HCT116 (cell line): ENCODE measurements around the gene TMEM60. TPM values are rescaled to one million over a fixed set of nuclear protein-coding genes. Genes with fewer than 3 reads are reported as not detected.

Experiments used
- ATAC-seq: fragments of 200-7000 bp; cut with Tn5 transposase; 2 replicates; pipeline ENCODE4 v1.9.1; 2020; ENCODE audit warnings: mild to moderate bottlenecking, moderate library complexity
- BruUV-seq: library from RNA; stranded (reverse); fragments of 400-500 nt; replicated peaks from 2 replicates; lab custom pipeline; 2021; lab: Mats Ljungman, UMichigan
- CTCF ChIA-PET: fragments of 300-600 bp; sonication (Branson Sonifier 250); formaldehyde crosslinking; loops from one replicate; lab custom pipeline; 2021; ENCODE audit warnings: antibody characterized with exemption; lab: Charles Lee
- POLR2A ChIA-PET: fragments of 300-600, 350-600 bp; sonication (Branson Sonifier 250); formaldehyde crosslinking; loops from one replicate; lab custom pipeline; 2021; ENCODE audit warnings: antibody characterized with exemption; lab: Charles Lee
- RAD21 ChIA-PET, 2 experiments: fragments of 300-600 bp; sonication (Branson Sonifier 250); formaldehyde crosslinking; loops; one replicate each; lab custom pipeline; 2023; ENCODE audit warnings: low total read pairs in 2 of 2; ENCODE audit not compliant: uncharacterized antibody in 2 of 2, unreplicated experiment in 2 of 2, low non-redundant PET in 1 of 2; lab: Charles Lee
- DNase-seq: peaks from one replicate; pipeline ENCODE4 v3.0.0-alpha.2; 2010; ENCODE audit warnings: low read depth, low spot score
- H2AFZ ChIP-seq: fragments of 200-600 bp; shearing (Covaris generic), sonication (generic); 2 replicates; pipeline ENCODE4 v1.6.1; 2017; ENCODE audit warnings: low read depth, mixed run types, mixed read lengths, antibody characterized with exemption, low read length; ENCODE audit not compliant: poor library complexity, severe bottlenecking
- H3K27ac ChIP-seq: 2 replicates; pipeline ENCODE4 v1.5.1; 2012; ENCODE audit warnings: low read depth, low read length
- H3K27me3 ChIP-seq: fragments of 200-600 bp; sonication (generic); 2 replicates; pipeline ENCODE4 v1.6.1; 2016; ENCODE audit warnings: mixed run types, low read length, mixed read lengths; ENCODE audit not compliant: insufficient read depth
- H3K36me3 ChIP-seq, 2 experiments: fragments of 200-500 bp in 1 of 2; fragments of 200-600 bp in 1 of 2; sonication (Bioruptor generic) in 1 of 2; sonication (generic) in 1 of 2; 2 replicates each; pipeline versions ENCODE4 v1.5.1 to v1.6.1; 2014 to 2016; ENCODE audit warnings: low read length in 2 of 2, inconsistent platforms in 1 of 2, mixed read lengths in 1 of 2, mixed run types in 1 of 2; ENCODE audit not compliant: insufficient read depth in 2 of 2, control insufficient read depth in 1 of 2
- H3K4me1 ChIP-seq, 2 experiments: fragments of 200-600 bp in 1 of 2; sonication (generic) in 1 of 2; 2 replicates each; pipeline versions ENCODE4 v1.5.1 to v1.6.1; 2012 to 2017; ENCODE audit warnings: low read length in 2 of 2, inconsistent platforms in 1 of 2, mild to moderate bottlenecking in 1 of 2, mixed read lengths in 1 of 2, mixed run types in 1 of 2, moderate library complexity in 1 of 2; ENCODE audit not compliant: insufficient read depth in 2 of 2, control insufficient read depth in 1 of 2
- H3K4me2 ChIP-seq: fragments of 200-600 bp; sonication (generic); 2 replicates; pipeline ENCODE4 v1.6.1; 2017; ENCODE audit warnings: mixed run types, low read length, mixed read lengths
- H3K4me3 ChIP-seq, 2 experiments: fragments of 200-600 bp in 1 of 2; sonication (generic) in 1 of 2; replicated peaks in 1 of 2; 2 replicates each; pipeline ENCODE4 v1.5.1; 2011 to 2016; ENCODE audit warnings: low read length in 2 of 2, control low read depth in 1 of 2, low read depth in 1 of 2, mild to moderate bottlenecking in 1 of 2, mixed read lengths in 1 of 2, mixed run types in 1 of 2
- H3K79me2 ChIP-seq: fragments of 200-600 bp; sonication (generic); 2 replicates; pipeline ENCODE4 v1.6.1; 2017; ENCODE audit warnings: mild to moderate bottlenecking, mixed run types, low read length, moderate library complexity, mixed read lengths; ENCODE audit not compliant: insufficient read depth
- H3K9ac ChIP-seq: fragments of 200-600 bp; sonication (generic); 2 replicates; pipeline ENCODE4 v1.6.1; 2016; ENCODE audit warnings: low read length, mixed read lengths
- H3K9me2 ChIP-seq: fragments of 200-600 bp; sonication (generic), shearing (Covaris generic); 2 replicates; pipeline ENCODE4 v1.6.1; 2017; ENCODE audit warnings: mixed run types, mild to moderate bottlenecking, moderate library complexity; ENCODE audit not compliant: insufficient read depth
- H3K9me3 ChIP-seq, 2 experiments: fragments of 200-500 bp in 1 of 2; fragments of 200-600 bp in 1 of 2; sonication (Bioruptor generic) in 1 of 2; sonication (generic) in 1 of 2; 2 replicates each; pipeline ENCODE4 v1.6.1; 2014 to 2017; ENCODE audit warnings: low read length in 2 of 2, mixed read lengths in 2 of 2, inconsistent platforms in 1 of 2, low read depth in 1 of 2, mild to moderate bottlenecking in 1 of 2, mixed run types in 1 of 2, moderate library complexity in 1 of 2; ENCODE audit not compliant: control insufficient read depth in 1 of 2, insufficient read depth in 1 of 2
- H4K20me1 ChIP-seq: fragments of 200-600 bp; sonication (generic), shearing (Covaris generic); 2 replicates; pipeline ENCODE4 v1.6.1; 2017; ENCODE audit warnings: mixed run types, mild to moderate bottlenecking, moderate library complexity; ENCODE audit not compliant: insufficient read depth
- CEBPB ChIP-seq: IDR thresholded peaks from 2 replicates; pipeline ENCODE4 v1.6.1; 2012; ENCODE audit warnings: low read depth
- EGR1 ChIP-seq: IDR thresholded peaks from 2 replicates; pipeline ENCODE4 v1.6.1; 2012; ENCODE audit warnings: low read depth
- ELF1 ChIP-seq: IDR thresholded peaks from 2 replicates; pipeline ENCODE4 v1.6.1; 2012; ENCODE audit warnings: low read depth, borderline replicate concordance
- EZH2 ChIP-seq: fragments of 200-600 bp; sonication (generic); IDR thresholded peaks from 2 replicates; pipeline ENCODE4 v1.6.1; 2017; ENCODE audit warnings: antibody characterized with exemption, mixed run types
- EZH2phosphoT487 ChIP-seq: fragments of 200-600 bp; IDR thresholded peaks from 2 replicates; pipeline ENCODE4 v1.6.1; 2018; ENCODE audit warnings: antibody characterized with exemption, borderline replicate concordance
- FOSL1 ChIP-seq: IDR thresholded peaks from 2 replicates; pipeline ENCODE4 v1.6.1; 2012; ENCODE audit warnings: low read depth
- JUND ChIP-seq: IDR thresholded peaks from 2 replicates; pipeline ENCODE4 v1.6.1; 2012
- RAD21 ChIP-seq: IDR thresholded peaks from 2 replicates; pipeline ENCODE4 v1.6.1; 2012; ENCODE audit warnings: low read depth, mild to moderate bottlenecking
- SIN3A ChIP-seq: IDR thresholded peaks from 2 replicates; pipeline ENCODE4 v1.6.1; 2012; ENCODE audit warnings: low read depth
- YY1 ChIP-seq: IDR thresholded peaks from 2 replicates; pipeline ENCODE4 v1.6.1; 2011; ENCODE audit warnings: low read length, low read depth, moderate library complexity, mild to moderate bottlenecking; ENCODE audit not compliant: insufficient replicate concordance; ENCODE audit errors: extremely low read depth
- ZFX ChIP-seq: fragments of 450-650 bp; IDR thresholded peaks from 2 replicates; pipeline ENCODE4 v1.6.1; 2017
- intact Hi-C: fragments of 100-400 bp; cut with micrococcal nuclease; formaldehyde crosslinking; loops from 2 replicates; pipeline ENCODE4 v1.10.0; 2022
- total RNA-seq: library from RNA; stranded (reverse); gene quantifications from one replicate; pipeline ENCODE4 v1.2.1, GENCODE V29; 2021; ENCODE audit not compliant: unreplicated experiment
- TF ChIP-seq, protein P1 (sequence below): IDR thresholded peaks from 2 replicates; pipeline ENCODE4 v1.6.1; 2012

The TMEM60 gene
- total RNA-seq, 1 experiment from 2014 or later = 10.3 TPM

DNA sequence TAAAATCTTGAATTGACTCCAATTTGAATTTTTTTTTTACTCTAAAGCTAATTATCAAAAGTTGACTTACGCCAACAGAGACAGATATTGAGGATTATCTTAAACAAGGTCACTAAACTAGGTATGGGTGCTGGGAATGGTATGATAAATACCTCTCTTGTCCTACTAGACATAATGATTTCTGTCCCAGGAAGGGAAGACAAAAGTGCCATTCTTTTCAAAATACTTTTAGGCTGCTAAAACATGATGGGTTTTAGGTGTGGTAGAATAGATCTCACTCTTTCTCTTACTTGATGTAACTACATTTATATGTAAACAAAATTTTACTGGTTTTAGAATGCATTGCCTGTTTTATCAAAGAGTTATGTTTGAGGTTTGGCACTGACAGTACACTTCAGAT lies 15.1 kb downstream of the TMEM60 start:
- Histone ChIP-seq H3K27ac (no peak overlapping the region), H3K9ac (no peak overlapping the region), H3K4me3 (no peak overlapping the region), H3K4me1 (no peaks in the 10 kb centered on the region), H4K20me1 (no peaks in the 10 kb centered on the region), H3K79me2 (no peaks in the 10 kb centered on the region), H2AFZ (no peak overlapping the region), H3K36me3 (peaks cover 5 to 6% of the 10 kb centered on the region in 2 experiments; a peak in 1 of 4 replicates), H3K27me3 (no peaks in the 10 kb centered on the region), H3K4me2 (no peak overlapping the region), H3K9me3 (no peaks in the 10 kb centered on the region), H3K9me2 (no peaks in the 10 kb centered on the region)
- RAD21 ChIA-PET = no interaction called here
- DNase-seq (no peak), ATAC-seq (no peak)
- intact Hi-C loops = no loop called here
- POLR2A ChIA-PET = no interaction called here
- CTCF ChIA-PET = interaction anchor here (1.0 kb wide), 1 partner anchor 257 kb away, joined by 3 read pairs; no protein-coding TSS in a partner anchor
- no peak for TF ChIP-seq RAD21
- TF ChIP-seq, protein P1, sequence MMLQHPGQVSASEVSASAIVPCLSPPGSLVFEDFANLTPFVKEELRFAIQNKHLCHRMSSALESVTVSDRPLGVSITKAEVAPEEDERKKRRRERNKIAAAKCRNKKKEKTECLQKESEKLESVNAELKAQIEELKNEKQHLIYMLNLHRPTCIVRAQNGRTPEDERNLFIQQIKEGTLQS = no peak
- no TSS peak for BruUV-seq

DNA sequence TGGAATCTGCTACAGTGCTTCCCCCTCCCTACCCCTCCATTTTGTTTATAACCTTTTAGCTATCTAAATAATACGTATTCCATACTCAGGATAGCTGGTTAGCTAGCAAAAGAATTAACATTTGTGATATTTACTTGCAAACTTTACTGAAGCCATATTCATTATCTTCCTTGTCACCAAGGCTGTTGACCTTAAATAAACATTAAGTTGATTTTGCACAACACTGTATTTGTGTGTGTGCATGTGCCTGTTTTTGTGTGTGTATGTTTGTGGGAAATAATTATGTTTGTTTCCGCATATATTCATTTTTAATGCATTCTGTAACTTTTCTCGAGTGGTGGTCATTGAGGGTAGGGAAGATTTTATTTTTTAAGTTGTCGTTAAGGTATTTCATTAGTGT lies 15.9 kb downstream of the TMEM60 start:
- TF ChIP-seq YY1 (no peak), CEBPB (no peak), EZH2 (no peak), ELF1 (no peak), FOSL1 (no peak), EZH2phosphoT487 (no peak), EGR1 (no peak), ZFX (no peak), SIN3A (no peak), JUND (no peak)
- TF ChIP-seq, protein P1 = no peak
- Histone ChIP-seq H3K27me3 (no peaks in the 10 kb centered on the region), H3K4me2 (no peak overlapping the region), H3K9me2 (no peaks in the 10 kb centered on the region), H3K27ac (no peak overlapping the region), H3K9ac (no peak overlapping the region), H2AFZ (no peak overlapping the region), H3K4me3 (no peak overlapping the region), H3K4me1 (no peaks in the 10 kb centered on the region), H3K9me3 (no peaks in the 10 kb centered on the region), H3K36me3 (peaks cover 5 to 6% of the 10 kb centered on the region in 2 experiments; a peak in 1 of 4 replicates), H3K79me2 (no peaks in the 10 kb centered on the region), H4K20me1 (no peaks in the 10 kb centered on the region)
- CTCF ChIA-PET = no interaction called here
- ATAC-seq (no peak), DNase-seq (no peak)
- RAD21 ChIA-PET = no interaction called here
- intact Hi-C loops = no loop called here
- POLR2A ChIA-PET = no interaction called here
- BruUV-seq = no TSS peak
